GM12864 (cell line): Measurements from ENCODE around the gene PRPF39.

ENCODE experiments used
- DNase-seq: peaks from one replicate; pipeline ENCODE4 v3.0.0-alpha.2; 2011; ENCODE audit warnings: low read depth
- H3K4me3 ChIP-seq: 2 replicates; pipeline ENCODE4 v1.5.1; 2011; ENCODE audit warnings: mild to moderate bottlenecking, low read depth, low read length, control low read depth
- TF ChIP-seq, protein P1 (sequence below): IDR thresholded peaks from 2 replicates; pipeline ENCODE4 v1.5.1; 2011; ENCODE audit warnings: low read depth, mild to moderate bottlenecking, moderate library complexity, low read length, control low read depth, inconsistent platforms; ENCODE audit errors: missing control alignments

Gene PRPF39, protein sequence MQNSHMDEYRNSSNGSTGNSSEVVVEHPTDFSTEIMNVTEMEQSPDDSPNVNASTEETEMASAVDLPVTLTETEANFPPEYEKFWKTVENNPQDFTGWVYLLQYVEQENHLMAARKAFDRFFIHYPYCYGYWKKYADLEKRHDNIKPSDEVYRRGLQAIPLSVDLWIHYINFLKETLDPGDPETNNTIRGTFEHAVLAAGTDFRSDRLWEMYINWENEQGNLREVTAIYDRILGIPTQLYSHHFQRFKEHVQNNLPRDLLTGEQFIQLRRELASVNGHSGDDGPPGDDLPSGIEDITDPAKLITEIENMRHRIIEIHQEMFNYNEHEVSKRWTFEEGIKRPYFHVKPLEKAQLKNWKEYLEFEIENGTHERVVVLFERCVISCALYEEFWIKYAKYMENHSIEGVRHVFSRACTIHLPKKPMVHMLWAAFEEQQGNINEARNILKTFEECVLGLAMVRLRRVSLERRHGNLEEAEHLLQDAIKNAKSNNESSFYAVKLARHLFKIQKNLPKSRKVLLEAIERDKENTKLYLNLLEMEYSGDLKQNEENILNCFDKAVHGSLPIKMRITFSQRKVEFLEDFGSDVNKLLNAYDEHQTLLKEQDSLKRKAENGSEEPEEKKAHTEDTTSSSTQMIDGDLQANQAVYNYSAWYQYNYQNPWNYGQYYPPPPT

DNA sequence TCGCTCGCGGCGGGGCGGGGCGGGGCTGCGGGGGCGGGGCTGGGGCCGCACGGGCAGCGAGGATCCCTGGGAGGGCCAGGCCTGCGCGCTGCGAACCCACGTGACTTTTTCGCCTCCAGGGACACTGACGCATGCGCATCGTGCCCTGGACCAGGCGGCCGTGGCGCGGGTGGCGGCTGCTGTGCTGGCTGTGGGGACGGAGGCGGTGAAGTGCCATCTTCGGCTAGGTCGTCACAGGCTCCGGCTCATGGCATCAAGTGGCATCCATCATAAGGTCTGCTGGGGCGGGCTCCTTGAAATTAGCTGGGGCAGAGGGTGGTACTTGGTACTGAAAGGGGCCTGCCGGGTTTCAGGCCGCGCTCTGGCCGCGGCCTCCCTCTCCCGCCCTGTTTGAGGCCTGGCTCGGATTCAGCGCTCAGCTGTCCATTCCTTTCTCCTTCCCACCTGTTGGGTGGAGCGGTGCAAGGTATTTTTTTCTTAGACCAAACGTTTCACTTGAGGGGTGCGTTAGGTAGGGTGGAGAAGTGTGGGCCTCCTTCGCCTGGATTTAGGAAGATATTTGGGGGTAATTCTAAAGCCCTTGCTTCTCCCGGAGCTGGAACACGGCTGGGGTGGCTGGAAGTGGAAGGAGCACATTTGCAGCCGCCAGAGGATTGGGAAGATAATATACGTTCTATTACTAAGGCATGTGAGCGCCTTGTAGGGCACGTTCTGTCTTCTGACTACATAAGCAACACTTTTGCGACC is at the start of gene PRPF39:
Gene PRPF39 (plus strand): TSS at position 141 of the 747 bp plus-strand sequence. CDS start 11,124 bp downstream, outside the sequence.
- H3K4me3 ChIP-seq: peak within 1 kb of the TSS; percentile 88
- TF ChIP-seq, protein P1, sequence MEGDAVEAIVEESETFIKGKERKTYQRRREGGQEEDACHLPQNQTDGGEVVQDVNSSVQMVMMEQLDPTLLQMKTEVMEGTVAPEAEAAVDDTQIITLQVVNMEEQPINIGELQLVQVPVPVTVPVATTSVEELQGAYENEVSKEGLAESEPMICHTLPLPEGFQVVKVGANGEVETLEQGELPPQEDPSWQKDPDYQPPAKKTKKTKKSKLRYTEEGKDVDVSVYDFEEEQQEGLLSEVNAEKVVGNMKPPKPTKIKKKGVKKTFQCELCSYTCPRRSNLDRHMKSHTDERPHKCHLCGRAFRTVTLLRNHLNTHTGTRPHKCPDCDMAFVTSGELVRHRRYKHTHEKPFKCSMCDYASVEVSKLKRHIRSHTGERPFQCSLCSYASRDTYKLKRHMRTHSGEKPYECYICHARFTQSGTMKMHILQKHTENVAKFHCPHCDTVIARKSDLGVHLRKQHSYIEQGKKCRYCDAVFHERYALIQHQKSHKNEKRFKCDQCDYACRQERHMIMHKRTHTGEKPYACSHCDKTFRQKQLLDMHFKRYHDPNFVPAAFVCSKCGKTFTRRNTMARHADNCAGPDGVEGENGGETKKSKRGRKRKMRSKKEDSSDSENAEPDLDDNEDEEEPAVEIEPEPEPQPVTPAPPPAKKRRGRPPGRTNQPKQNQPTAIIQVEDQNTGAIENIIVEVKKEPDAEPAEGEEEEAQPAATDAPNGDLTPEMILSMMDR: no peak
- DNase-seq: peak; percentile 74

DNA sequence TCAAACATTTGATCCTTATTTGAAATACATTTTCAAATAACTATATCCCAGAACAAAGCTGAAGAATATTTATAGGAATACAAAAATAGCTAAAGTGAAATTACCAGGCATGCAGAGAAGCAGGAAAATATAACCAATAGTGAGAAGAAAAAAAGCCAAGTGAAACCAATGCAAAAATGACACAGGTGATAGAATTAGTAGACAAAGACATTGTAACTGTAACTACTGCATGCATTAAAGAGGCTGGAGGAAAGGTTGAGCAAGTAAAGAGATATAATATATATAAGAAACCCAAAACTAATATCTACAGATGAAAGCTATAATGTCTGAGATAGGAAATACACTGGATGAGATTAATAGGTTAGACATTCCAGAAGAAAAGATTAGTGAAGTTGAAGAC is 49.2 kb upstream of the PRPF39 start:
- no peak overlapping the region for H3K4me3 ChIP-seq
- DNase-seq: no peak
- TF ChIP-seq, protein P1: no peak

DNA sequence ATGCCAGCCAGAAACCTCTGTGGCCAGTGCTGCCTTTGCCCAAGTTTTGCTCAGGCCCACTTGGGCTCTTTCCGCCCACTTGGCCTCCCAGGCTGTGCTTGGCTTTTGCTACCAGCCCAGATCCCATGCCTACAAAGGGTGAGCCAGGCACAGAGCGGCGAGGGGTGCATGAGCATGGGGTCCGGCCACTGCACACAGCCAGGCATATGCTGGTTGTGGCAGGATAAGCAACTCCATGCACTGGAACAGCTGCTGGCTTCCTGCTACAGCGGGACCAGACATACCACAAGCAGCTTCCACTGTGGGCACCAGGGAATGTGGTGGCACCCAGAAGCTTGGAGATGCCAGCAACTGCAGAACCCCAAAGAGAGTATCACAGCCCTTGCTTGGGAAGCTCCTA is 45.7 kb upstream of the PRPF39 start:
- TF ChIP-seq, protein P1: no peak
- DNase-seq: no peak
- H3K4me3 ChIP-seq: no peak overlapping the region

DNA sequence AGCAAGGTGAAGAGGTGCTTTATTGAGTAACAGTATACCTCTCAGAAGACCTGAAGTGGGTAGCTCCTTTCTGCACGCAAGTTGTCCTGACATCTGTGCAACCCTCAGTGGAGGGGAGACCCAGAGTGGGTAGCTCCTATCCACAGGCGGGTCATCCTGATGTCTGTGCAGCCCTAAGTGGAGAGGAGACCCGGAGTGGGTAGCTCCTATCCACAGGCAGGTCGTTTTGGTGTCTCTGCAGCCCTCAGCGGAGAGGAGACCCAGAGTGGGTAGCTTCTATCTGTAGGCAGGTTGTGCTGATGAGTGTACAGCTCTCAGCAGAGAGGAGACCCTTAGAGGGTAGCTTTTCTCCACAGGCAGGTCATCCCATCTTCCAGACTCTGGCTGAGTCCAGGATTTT is 45.1 kb upstream of the PRPF39 start:
- no peak for DNase-seq
- TF ChIP-seq, protein P1: no peak
- no peak overlapping the region for H3K4me3 ChIP-seq

DNA sequence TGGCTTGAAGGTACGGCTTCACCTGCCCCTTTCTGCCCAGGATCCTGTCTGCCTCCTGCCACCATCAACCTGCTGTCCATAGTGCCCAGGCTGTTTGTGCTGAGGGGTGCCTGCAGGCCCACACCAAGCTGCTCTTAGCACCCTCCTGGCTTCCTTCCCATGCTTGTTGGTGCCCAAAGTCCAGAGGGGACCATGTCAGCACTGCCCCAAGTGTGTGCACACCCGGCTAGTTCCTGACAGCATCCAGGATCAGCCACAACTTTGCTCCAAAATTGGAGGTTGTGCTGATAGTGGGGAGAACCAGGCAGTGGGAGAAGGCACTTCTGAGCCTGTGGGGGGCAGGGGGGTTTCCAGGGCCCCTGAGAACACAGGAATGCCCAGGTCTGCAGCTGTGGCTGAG is 44.5 kb upstream of the PRPF39 start:
- DNase-seq: no peak
- TF ChIP-seq, protein P1: no peak
- H3K4me3 ChIP-seq: no peak overlapping the region

DNA sequence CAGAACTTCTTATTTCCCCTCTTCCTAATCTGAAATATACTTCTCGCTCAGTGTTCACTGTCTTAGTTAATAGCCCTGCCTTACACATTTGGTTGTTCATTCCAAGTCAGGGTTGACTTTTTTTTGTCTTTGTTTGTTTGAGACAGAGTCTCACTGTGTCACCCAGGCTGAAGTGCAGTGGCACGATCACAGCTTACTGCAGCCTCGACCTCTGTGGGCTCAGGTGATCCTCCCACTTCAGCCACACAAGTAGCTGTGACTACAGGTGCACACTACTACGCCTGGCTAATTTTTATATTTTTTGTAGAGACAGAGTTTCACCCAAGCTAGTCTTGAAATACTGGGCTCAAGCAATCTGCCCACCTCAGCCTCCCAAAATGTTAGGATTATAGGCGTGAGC is 42.3 kb upstream of the PRPF39 start:
- H3K4me3 ChIP-seq: no peak overlapping the region
- DNase-seq: no peak
- TF ChIP-seq, protein P1: no peak
